GM19467 (cell line): Measurements from ENCODE around the gene KDM4B.
A peak's percentile ranks its signal among the peaks of the same experiment; 100 is the strongest.

Experiments used
- ATAC-seq: cut with Tn5 transposase; IDR thresholded peaks from one replicate; pipeline ENCODE4 v1.9.1; 2021; ENCODE audit warnings: mild to moderate bottlenecking, moderate library complexity; ENCODE audit not compliant: unreplicated experiment

Gene KDM4B

GRCh38 chr19:5132206-5132560, 163.3 kb downstream of the KDM4B start:
- no peak for ATAC-seq

DNA sequence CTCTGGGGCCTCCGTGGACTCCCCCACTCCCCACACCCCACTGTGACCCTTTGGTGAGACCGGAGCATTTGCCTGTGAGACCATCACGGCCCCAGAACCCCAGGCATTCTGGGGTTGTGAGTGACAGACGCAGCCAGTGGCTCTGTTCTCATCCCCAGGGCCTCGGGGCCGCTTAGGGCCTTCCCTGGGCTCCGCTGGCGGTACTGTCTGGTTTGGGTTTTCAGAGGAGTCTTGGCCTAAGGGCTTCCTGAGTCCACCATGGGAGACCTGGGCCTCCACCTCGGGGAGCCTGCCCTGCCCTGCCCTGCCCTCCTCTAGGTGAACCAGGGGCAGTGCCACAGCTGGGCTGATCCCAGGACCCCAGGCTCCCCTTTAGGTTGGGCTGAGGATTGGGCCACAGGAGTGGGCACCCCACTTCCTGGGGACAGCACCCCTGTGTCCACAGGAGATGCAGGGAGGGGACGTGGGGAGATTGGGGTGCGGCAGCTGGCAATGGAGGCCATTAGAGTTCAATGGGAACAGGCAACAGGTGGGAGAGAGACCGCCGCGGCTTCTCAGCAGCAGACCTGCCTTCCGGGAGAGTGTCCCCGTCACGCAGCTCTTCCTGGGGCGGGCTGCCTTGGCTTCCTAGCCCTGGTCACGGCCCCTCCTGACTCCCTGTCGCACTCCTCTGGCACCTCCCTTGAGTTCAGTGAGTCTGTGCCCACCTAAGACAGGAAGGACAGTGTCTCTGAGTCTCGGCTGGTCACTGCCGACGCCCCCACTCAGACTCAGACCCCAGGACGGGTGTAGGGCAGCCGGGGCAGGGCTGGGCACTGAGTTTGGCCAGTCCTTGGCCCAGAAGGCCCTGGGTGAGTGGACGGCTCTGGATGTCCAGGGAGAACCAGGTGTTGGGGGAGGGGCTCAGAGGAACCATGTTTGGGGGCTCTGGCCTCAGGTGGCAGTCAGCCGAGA, 164.1 kb downstream of the KDM4B start:
- ATAC-seq, result no peak

DNA sequence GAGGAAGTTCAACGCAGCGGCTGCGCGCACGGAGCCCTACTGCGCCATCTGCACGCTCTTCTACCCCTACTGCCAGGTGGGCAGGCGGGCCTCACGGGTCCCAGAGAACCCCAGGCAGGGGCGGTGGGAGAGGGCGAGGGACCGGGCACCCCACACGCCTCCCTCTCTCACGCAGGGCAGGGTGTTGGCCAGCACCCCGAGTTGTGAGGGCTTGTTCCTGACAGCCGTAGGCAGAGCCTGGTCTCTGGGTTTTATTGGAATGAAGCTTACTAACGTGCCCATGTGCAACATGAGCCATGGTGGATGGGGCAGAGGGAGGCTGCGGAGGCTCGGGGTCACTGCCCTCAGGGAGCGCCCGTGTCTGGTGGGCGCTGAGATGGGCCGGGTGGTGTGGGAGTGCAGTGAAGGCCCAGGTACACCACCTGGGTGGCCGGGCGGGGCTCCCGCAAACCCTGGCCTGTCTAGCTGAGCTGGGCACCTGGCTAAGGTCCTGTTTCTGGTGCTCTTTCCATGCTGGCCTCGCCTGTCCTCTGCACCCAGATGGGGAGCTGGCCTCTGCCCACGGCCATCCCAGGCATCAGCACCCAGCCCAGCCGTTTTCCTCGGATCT, 165.2 kb downstream of the KDM4B start:
- ATAC-seq, result no peak

DNA sequence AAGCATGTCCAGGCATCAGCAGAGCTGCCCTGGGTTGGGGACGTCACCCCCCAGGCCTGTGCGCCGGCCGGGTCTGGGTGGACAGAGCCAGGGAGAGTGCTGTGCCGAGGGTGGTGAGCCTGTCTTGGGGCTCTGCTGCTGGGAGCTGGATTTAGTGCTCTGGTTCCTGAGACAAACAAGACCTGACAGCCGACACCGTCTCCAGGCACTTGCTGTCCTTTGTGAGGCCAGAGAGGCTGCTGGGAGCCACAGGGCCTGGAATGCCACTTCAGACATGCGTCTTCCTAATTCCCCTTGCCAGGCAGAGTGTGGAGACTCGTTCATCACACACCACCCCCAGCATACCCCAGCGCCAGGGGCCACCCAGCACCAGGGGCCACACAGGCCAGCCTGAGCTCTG, 165.8 kb downstream of the KDM4B start:
- ATAC-seq, result no peak

DNA sequence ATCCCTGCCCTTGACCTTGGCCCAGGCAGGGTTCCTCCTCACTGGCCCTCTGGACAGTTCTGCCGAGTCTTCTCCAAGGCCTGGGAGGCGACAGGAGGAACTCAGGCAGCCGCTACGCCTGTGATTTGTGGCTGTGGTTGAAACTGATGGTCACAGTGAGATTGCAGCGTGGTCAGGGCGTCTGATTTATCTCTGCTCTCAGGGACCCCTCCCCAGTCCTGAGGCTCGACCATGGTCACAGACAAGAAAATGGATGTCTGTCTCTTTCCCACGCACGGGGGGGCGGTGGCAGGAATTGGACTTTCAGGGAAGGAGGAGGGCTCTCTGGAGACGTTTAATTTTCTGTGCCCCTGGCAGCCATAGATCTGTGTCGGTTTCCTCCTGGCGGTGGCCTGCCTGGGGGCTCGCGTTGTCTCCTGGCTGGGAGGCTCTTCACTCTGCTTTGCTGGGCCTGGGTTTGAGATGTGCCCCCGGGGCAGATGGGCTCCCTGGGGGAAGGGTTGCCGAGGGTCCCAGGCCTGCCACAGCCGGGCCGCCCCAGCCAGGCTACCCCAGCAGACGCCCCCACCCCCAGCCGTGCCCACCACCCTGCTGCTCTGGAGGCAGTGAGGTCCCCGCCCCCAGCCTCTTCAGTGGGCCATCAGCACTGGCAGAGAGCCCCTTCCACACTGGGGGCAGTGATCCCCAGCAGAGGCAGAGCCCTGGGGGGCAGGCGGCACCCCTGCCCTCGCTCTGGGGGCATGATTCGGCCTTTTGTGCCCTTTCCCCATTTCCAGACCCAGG, 167.4 kb downstream of the KDM4B start:
- no peak for ATAC-seq

- no peak for ATAC-seq
These were observed 168.2 kb downstream of the KDM4B start for GRCh38 chr19:5137114-5137513.

DNA sequence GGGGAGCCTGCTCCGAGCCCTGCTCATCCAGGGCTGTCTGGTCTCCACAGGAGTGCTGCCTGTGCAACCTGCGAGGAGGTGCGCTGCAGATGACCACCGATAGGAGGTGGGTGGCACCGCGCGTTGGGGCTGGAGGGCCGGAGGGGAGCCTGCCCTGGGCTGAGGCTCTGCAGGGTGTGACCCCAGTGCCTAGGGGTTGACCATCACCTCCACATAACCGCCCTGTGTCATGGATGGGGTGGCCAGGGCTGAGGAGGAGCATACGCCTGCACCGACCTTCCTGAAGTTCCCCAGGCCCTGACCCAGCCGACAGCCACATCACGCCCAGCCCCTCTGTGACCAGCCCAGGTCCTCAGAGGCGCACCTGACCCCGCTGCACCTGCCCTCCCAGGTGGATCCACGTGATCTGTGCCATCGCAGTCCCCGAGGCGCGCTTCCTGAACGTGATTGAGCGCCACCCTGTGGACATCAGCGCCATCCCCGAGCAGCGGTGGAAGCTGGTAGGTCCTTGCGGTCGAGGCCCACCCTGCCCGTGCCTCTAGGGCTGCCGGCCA, 168.7 kb downstream of the KDM4B start:
- no peak for ATAC-seq

DNA sequence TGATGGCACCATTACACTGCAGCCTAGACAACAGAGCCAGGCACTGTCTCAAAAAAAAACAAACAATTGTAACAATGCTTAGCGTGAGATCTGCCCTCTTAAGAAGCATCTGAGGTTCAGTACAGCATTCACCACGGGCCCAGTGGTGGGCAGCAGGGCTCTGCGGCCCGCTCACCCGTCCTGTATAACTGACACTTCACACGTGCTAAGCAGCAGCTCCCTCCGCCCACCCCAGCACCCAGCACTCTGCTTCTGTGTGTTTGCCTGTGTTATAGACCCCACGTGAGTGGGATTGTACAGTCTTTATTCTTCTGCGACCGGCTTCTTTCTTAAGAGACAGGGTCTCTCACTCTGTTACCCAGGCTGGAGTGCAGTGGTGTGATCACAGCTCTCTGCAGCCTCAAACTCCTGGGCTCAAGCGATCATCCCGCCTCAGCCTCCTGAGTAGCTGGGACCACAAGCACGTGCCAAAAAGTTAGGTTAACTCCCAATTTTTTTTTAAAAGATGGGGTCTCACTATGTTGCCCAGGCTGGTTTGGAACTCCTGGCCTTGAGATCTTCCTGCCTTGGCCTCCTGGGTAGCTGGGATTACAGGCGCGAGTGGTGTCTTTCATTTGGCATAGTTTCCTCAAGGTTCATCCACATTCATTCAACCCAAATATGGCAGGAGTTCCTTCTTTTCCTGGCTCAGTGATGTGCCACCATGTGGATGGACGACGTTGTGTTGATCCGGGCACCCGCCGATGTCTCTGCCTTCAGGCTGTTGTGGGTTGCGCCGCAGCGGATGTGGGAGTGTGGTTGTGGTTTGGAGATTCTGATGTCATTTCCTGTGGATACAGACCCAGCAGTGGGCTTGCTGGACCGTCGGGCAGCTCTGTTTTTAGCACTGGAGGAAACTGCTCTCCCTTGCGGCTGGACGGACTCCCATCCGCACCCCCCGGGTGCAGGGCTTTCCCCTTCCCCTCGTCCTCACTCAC, 170.0 kb downstream of the KDM4B start:
- peak; percentile 69 for ATAC-seq

DNA sequence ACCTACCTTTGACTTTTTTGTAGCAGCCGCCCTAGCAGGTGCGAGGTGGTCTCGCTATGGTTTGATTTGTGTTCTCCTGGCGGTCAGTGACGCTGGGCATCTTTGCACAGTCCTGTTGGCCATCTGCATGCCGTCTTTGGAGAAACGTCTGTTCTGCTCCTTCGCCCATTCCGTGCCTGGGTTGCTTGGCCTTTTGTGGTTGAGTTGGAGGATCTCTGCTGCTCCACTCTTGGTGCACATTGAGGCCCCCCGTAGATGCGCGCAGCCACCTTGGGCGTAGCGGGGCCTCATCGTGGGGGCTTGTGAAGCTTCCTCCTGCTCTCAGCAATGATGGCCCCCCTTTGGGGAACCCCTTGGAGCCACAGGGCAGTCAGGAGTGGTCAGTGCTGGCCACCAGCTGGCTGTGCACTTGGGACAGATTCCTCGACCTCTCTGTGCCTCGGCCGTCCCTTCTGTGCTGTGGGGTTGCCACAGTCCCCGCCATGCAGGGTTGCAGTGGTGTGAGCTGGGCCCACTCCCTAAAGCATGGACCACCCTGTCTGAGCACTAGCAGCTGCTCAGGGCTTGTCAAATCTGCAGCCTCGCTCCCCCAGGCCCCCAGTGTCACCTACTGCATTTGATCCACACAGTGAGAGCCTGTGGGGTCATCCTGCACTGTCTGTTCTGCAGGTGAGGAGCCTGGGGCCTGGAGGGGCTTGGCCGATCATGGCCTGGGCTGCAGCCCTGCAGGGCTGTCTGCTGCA, 170.8 kb downstream of the KDM4B start:
- no peak for ATAC-seq

GRCh38 chr19:5141129-5141849, 172.4 kb downstream of the KDM4B start:
- no peak for ATAC-seq

DNA sequence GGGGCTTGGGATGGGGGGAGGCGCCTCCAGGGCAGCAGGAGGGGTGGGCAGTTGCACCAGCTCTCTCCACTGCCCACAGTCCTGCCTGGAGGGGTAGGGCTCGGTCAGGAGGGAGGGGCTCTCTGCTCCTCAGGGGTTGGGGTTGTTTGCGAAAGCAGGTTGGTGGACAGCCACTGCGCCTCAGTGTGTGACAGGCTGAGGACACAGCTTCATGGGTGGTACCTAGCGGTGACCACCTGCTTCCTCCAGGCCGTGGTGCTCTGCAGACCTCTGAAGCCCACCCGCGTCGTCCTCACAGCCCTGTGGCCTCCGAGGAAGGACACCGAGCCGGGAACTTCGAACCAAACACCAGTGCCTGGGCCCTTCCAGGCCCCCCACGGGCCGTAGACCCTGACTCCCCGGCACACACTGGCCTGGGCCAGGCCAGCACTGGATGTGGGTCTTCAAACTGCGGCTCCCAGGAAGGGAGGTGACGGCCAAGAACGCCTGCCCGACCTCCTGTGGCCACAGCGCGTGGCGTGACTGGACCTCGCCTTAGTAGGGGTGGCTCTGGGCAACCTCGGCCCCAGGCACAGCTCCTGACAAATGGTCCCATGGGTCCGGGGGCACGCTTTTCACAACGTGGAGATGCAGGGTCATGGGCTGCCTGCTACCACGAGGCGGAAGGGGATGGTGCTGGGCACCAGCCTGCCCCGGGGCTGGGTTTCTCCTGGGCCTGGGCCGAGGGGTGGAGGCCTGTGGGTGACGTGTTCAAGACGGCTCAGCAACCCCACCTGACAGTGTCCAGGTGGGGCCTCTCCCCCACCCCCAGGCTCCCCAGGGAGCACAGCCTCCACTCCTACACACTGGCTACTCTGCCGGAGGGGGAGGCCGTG, 173.2 kb downstream of the KDM4B start:
- ATAC-seq, result no peak

GRCh38 chr19:5142725-5143097, 173.8 kb downstream of the KDM4B start:
- ATAC-seq, result no peak

DNA sequence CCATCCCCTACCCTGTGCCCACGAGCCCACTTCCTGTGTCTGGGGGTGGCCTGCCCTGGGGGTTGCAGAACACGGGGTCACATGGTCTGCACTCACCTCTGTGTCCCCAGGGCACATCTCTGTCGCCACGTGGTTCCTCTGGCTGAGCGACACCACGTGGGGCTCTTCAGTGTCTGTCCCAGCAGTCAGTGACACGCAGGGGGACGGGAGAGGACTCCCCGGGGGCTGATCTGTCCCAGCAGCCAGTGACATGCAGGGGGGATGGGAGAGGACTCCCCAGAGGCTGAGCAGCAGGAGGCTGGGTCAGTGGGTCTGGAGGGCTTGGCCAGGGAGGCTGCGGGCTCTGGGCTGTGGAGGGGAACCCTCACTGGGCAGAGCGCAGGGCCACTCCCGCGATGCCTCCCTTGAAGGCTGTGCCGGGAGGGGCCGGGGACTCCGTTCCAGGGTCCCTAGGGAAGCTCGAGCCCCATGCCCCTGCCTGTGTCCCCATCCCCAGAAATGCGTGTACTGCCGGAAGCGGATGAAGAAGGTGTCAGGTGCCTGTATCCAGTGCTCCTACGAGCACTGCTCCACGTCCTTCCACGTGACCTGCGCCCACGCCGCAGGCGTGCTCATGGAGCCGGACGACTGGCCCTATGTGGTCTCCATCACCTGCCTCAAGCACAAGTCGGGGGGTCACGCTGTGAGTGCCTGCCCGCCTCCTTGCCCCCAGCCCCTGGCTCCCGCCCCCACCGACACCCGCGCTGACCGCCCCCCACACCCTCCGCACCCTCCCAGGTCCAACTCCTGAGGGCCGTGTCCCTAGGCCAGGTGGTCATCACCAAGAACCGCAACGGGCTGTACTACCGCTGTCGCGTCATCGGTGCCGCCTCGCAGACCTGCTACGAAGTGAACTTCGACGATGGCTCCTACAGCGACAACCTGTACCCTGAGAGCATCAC, 174.8 kb downstream of the KDM4B start:
- ATAC-seq, result no peak

GRCh38 chr19:5144545-5145179, 175.7 kb downstream of the KDM4B start:
- ATAC-seq, result no peak

- no peak for ATAC-seq
These were observed 176.9 kb downstream of the KDM4B start for GRCh38 chr19:5145521-5146511.
